ENCODE results near the gene SHFL. TPM values are rescaled to one million over a fixed set of nuclear protein-coding genes. Genes with fewer than 3 reads are reported as not detected.
A peak's percentile ranks its signal among the peaks of the same experiment; 100 is the strongest.

The SHFL gene
- total and polyA plus RNA-seq, 2 of the 8 experiments (the other 6 are each of a cell fraction or from before 2014, with no cell fraction given), result 25.3 to 37.1 TPM

- Histone ChIP-seq H4K5ac (ENCODE audit: insufficient read length, low read depth, low read length) (no peak within 1 kb of the TSS), H3K4ac (replicated peaks; ENCODE audit: insufficient read length, low read depth, low read length) (no peak within 1 kb of the TSS), H3K18ac (ENCODE audit: extremely low read depth, low read length) (no peak within 1 kb of the TSS), H3K27me3 (replicated peaks in 1 of 4; ENCODE audit: control insufficient read depth in 3 of 4, extremely low read depth in 1 of 4, insufficient read depth in 3 of 4, low read length in 3 of 4) (no peaks in the 10 kb centered on the region), H3K14ac (ENCODE audit: insufficient read length) (no peak within 1 kb of the TSS), H2AK5ac (ENCODE audit: low read depth, low read length) (no peak within 1 kb of the TSS), H3K36me3 (ENCODE audit: control insufficient read depth in 2 of 4, insufficient read depth in 4 of 4, low read length in 3 of 4) (peaks cover 37 to 67% (median 50%) of the 10 kb centered on the region in 4 experiments), H2BK120ac (replicated peaks; ENCODE audit: low read depth, low read length) (no peak within 1 kb of the TSS), H3K79me2 (ENCODE audit: control insufficient read depth in 1 of 2, insufficient read depth in 2 of 2, low read length in 2 of 2) (peaks cover 6 to 22% of the 10 kb centered on the region in 2 experiments; a peak in 3 of 4 replicates), H2BK20ac (ENCODE audit: low read length) (no peak within 1 kb of the TSS), H3K23ac (ENCODE audit: insufficient read length) (no peak within 1 kb of the TSS), H3K56ac (replicated peaks; ENCODE audit: insufficient read length, low read depth, low read length) (no peak within 1 kb of the TSS), H3K9me3 (ENCODE audit: insufficient read depth in 2 of 2, low read depth in 1 of 2, low read length in 1 of 2) (no peaks in the 10 kb centered on the region), H2BK5ac (ENCODE audit: low read depth, low read length) (no peak within 1 kb of the TSS), H2BK15ac (ENCODE audit: low read length) (no peak within 1 kb of the TSS), H3K4me3 (ENCODE audit: extremely low read depth in 1 of 4, insufficient read depth in 2 of 4, low read depth in 3 of 4, low read length in 4 of 4) (no peak within 1 kb of the TSS), H4K8ac (ENCODE audit: extremely low read depth, insufficient read depth, low read length) (peak within 1 kb of the TSS; percentile 51), H3K9ac (replicated peaks in 1 of 4; ENCODE audit: extremely low read depth in 1 of 4, low read depth in 3 of 4, low read length in 3 of 4) (no peak within 1 kb of the TSS), H2AFZ (ENCODE audit: low read length) (no peak within 1 kb of the TSS), H3K4me2 (ENCODE audit: insufficient read depth in 1 of 2, low read depth in 2 of 2, low read length in 2 of 2) (no peak within 1 kb of the TSS), H4K91ac (replicated peaks; ENCODE audit: insufficient read length, low read length) (no peak within 1 kb of the TSS), H3K4me1 (replicated peaks in 1 of 4; ENCODE audit: control insufficient read depth in 3 of 4, insufficient read depth in 4 of 4, low read length in 3 of 4) (peaks cover 0 to 4% (median 3%) of the 10 kb centered on the region in 4 experiments; a peak in 5 of 7 replicates), H3K79me1 (ENCODE audit: low read depth, low read length) (peaks cover 8% of the 10 kb centered on the region; the same call in 1 of the 2 replicates), H3K23me2 (ENCODE audit: low read depth, low read length) (0 out of 2 replicates have a peak, but pooled peaks cover 4% of the 10 kb centered on the region), H2BK12ac (ENCODE audit: low read depth, low read length) (no peak within 1 kb of the TSS), H3K27ac (ENCODE audit: low read depth, low read length) (no peak within 1 kb of the TSS), H4K20me1 (replicated peaks in 1 of 2; ENCODE audit: control insufficient read depth in 1 of 2, insufficient read depth in 2 of 2, low read length in 2 of 2) (peaks cover 14 to 36% of the 10 kb centered on the region in 2 experiments)
- no peak for DNase-seq (ENCODE audit: low read depth in 1 of 2, low spot score in 2 of 2)
- WGBS, 2 experiments (ENCODE audit: extremely low coverage in 1 of 2, insufficient coverage in 1 of 2, insufficient read length in 1 of 2, insufficient replicate concordance in 2 of 2, low coverage in 1 of 2, low lambda C conversion rate in 2 of 2, missing lambda C conversion rate in 1 of 2), result 89% methylated on average over 8 of the region's 8 CpGs; no CpG with 5 or more reads in 1 of the 2 experiments
- ChIA-PET POLR2A (ENCODE audit: partially characterized antibody) (interaction anchor here (1.0 to 29.1 kb wide), 5 partner anchors 2 to 198 kb away, joined by 4 to 412 read pairs (median 240); partner anchors contain the start of genes ANGPTL6, EIF3G, P2RY11 and PPAN), CTCF (ENCODE audit: partially characterized antibody) (interaction anchor here (1.1 to 5.0 kb wide), 4 partner anchors 8 to 191 kb away, joined by 3 to 42 read pairs (median 12); partner anchors contain the start of gene ANGPTL6)
- no peak for FAIRE-seq
- TF ChIP-seq POLR2AphosphoS5 (IDR thresholded peaks at IDR 0.05; ENCODE audit: low read depth, low read length) (peak; percentile 73), USF2 (IDR thresholded peaks at IDR 0.05; ENCODE audit: low read length) (no peak), POLR2A (IDR thresholded peaks at IDR 0.05; ENCODE audit: control extremely low read depth in 1 of 2, low read depth in 2 of 2, low read length in 2 of 2) (peak in 1 of 2 experiments; percentile 47; a peak in 1 of 3 replicates)
Observed at GRCh38 chr19:10111405-10111811, 25.3 kb downstream of the SHFL start, which contains the start of gene P2RY11. P2RY11 (plus strand) TSS chr19:10111693; CDS start chr19:10111722, 29 bp downstream.
